Brain microvascular endothelial cell (primary cell): ENCODE data around the gene FAM174B.
A peak's percentile ranks its signal among the peaks of the same experiment; 100 is the strongest.

ENCODE experiments used
- DNase-seq: peaks from one replicate; pipeline ENCODE4 v3.0.0-alpha.2; 2020
- H3K27ac ChIP-seq: fragments of 250-450 bp; sonication (Bioruptor Pico); 2 replicates; pipeline ENCODE4 v1.5.1; 2020; ENCODE audit warnings: mild to moderate bottlenecking, moderate library complexity
- H3K27me3 ChIP-seq: fragments of 250-450 bp; sonication (Bioruptor Pico); replicated peaks from 2 replicates; pipeline ENCODE4 v1.5.1; 2020; ENCODE audit warnings: mild to moderate bottlenecking
- H3K36me3 ChIP-seq: fragments of 250-450 bp; sonication (Bioruptor Pico); replicated peaks from 2 replicates; pipeline ENCODE4 v1.5.1; 2020; ENCODE audit warnings: mild to moderate bottlenecking
- H3K4me3 ChIP-seq: 2 replicates; pipeline ENCODE4 v1.5.1; 2011; ENCODE audit warnings: low read depth, mild to moderate bottlenecking, control low read depth, low read length, moderate library complexity
- CTCF ChIP-seq: IDR thresholded peaks from 2 replicates; pipeline ENCODE4 v1.5.1; 2011; ENCODE audit warnings: low read depth, mild to moderate bottlenecking, moderate library complexity, low read length, control low read depth, inconsistent platforms; ENCODE audit errors: missing control alignments
- in situ Hi-C: cut with HindIII; loops from 2 replicates; pipeline ENCODE4 v1.10.0; 2017; ENCODE audit warnings: low sequenced_read_pairs, low pct_ligation_motif_present

FAM174B gene

GRCh38 chr15:92633001-92633400 lies 22.6 kb downstream of the FAM174B start:
- Histone ChIP-seq H3K36me3 (no peaks in the 10 kb centered on the region), H3K27ac (no peak overlapping the region), H3K27me3 (no peaks in the 10 kb centered on the region), H3K4me3 (no peak overlapping the region)
- in situ Hi-C loops = no loop called here
- TF ChIP-seq CTCF = no peak
- no peak for DNase-seq

GRCh38 chr15:92631721-92632120 lies 23.9 kb downstream of the FAM174B start:
- H3K27ac ChIP-seq = no peak overlapping the region
- TF ChIP-seq CTCF = peak; percentile 12
- in situ Hi-C loops = no loop called here
- H3K4me3 ChIP-seq = no peak overlapping the region
- DNase-seq = no peak
- H3K36me3 ChIP-seq = no peaks in the 10 kb centered on the region
- H3K27me3 ChIP-seq = no peaks in the 10 kb centered on the region

- no peaks in the 10 kb centered on the region for H3K36me3 ChIP-seq
- no peak overlapping the region for H3K27ac ChIP-seq
- no peak overlapping the region for H3K4me3 ChIP-seq
- in situ Hi-C loops = no loop called here
- no peak for DNase-seq
- no peak for TF ChIP-seq CTCF
- H3K27me3 ChIP-seq = no peaks in the 10 kb centered on the region
These were observed 25.5 kb downstream of the FAM174B start for GRCh38 chr15:92629975-92630626.

GRCh38 chr15:92629276-92629974 lies 26.1 kb downstream of the FAM174B start:
- no peak for TF ChIP-seq CTCF
- Histone ChIP-seq H3K27ac (no peak overlapping the region), H3K4me3 (no peak overlapping the region), H3K36me3 (no peaks in the 10 kb centered on the region), H3K27me3 (no peaks in the 10 kb centered on the region)
- DNase-seq = no peak
- in situ Hi-C loops = no loop called here

- no peak for DNase-seq
- no peaks in the 10 kb centered on the region for H3K36me3 ChIP-seq
- TF ChIP-seq CTCF = no peak
- no peaks in the 10 kb centered on the region for H3K27me3 ChIP-seq
- H3K4me3 ChIP-seq = no peak overlapping the region
- H3K27ac ChIP-seq = no peak overlapping the region
- in situ Hi-C loops = no loop called here
These were observed 28.6 kb downstream of the FAM174B start for GRCh38 chr15:92627014-92627413.
